ENCODE measurements around the gene HOXA11.

DNA sequence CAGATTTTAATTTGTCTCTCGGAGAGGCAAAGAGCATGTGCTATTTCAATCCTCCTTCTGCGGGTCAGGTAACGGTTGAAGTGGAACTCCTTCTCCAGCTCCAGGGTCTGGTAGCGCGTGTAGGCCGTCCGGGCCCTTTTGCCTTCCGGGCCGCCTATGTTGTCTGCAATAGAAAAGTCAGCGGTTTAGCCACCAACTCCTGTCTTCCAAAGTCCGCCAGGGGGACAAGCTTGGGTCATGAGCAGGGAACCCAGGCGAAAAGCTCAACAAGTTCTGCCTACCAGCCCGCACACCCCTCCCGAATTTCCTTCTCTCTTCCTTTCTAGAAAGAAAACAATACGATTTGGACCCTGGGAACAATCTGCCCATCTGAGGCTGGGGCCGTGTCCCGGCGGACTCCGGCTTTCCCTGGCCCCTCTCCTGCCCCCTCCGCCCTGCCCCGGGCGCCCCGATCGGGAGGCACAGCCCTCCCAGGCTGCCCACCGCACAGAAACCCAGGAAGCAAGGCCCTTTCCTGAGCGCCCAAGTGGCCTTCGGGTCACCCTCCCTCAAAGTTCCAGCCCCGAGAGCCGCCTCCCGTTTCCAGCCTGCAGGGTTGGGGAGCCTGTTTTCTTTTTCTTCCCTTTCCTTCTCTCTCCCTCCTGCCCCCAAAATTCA lies 43.0 kb downstream of the HOXA11 start:
- TF ChIP-seq EZH2phosphoT487 (IDR thresholded peaks at IDR 0.05; ENCODE audit: borderline replicate concordance, low read depth, low read length): no peak
- TF ChIP-seq, protein P1, sequence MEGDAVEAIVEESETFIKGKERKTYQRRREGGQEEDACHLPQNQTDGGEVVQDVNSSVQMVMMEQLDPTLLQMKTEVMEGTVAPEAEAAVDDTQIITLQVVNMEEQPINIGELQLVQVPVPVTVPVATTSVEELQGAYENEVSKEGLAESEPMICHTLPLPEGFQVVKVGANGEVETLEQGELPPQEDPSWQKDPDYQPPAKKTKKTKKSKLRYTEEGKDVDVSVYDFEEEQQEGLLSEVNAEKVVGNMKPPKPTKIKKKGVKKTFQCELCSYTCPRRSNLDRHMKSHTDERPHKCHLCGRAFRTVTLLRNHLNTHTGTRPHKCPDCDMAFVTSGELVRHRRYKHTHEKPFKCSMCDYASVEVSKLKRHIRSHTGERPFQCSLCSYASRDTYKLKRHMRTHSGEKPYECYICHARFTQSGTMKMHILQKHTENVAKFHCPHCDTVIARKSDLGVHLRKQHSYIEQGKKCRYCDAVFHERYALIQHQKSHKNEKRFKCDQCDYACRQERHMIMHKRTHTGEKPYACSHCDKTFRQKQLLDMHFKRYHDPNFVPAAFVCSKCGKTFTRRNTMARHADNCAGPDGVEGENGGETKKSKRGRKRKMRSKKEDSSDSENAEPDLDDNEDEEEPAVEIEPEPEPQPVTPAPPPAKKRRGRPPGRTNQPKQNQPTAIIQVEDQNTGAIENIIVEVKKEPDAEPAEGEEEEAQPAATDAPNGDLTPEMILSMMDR (conservative IDR thresholded peaks at IDR 0.05; ENCODE audit: low read length): no peak

All from OCI-LY7 (cell line).